ENCODE data around the gene RHCE. TPM values are rescaled to one million over a fixed set of nuclear protein-coding genes. Genes with fewer than 3 reads are reported as not detected.
"Not testable (repeated sequence)": the region's sequence is repeated elsewhere in the genome, so short reads cannot be mapped to it uniquely, and the experiment has no call there.

RHCE gene
- total RNA-seq, 1 experiment from 2014 or later: not detected

DNA sequence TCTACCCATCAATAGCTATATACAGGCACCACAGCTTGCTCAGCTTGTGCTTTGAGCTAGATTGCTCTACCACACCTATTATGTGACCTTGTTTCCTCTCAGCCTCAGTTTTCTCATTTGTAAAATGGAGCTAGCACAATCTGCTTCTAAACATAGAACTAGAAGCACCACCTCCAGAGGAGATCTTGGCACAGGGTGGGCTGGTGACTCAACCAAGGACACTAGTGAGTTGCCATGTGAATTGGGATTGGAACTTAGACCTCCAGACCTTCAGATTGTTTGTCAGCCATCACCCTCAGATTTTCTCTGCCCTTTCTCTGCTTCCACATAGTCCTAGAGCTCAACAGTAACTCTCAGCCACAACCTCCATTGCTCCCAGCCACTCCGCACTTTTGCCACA lies 7.1 kb upstream of the RHCE start:
- no peaks in the 10 kb centered on the region for H3K36me3 ChIP-seq (ENCODE audit: insufficient read depth, low read length, poor library complexity, severe bottlenecking)
- peaks cover 10% of the 10 kb centered on the region for H3K4me1 ChIP-seq (ENCODE audit: insufficient read depth, low read length, poor library complexity, severe bottlenecking)
- ChIA-PET CTCF (no interaction called here), POLR2A (ENCODE audit: low non-redundant PET) (interaction anchor here (0.6 kb wide), 1 partner anchor 10 kb away, joined by 3 read pairs; no protein-coding TSS in a partner anchor)
- no peaks in the 10 kb centered on the region for H3K27me3 ChIP-seq (replicated peaks; ENCODE audit: insufficient read depth, low read depth, low read length, poor library complexity)
- BruUV-seq (replicated peaks): no TSS peak
- H3K4me3 ChIP-seq (ENCODE audit: low read depth, low read length, poor library complexity, severe bottlenecking): no peak overlapping the region
- no peaks in the 10 kb centered on the region for H3K9me3 ChIP-seq (ENCODE audit: low read depth, low read length, poor library complexity, severe bottlenecking)
- intact Hi-C loops (cut with micrococcal nuclease; ENCODE audit: unreplicated experiment): no loop called here
- TF ChIP-seq, protein P1, sequence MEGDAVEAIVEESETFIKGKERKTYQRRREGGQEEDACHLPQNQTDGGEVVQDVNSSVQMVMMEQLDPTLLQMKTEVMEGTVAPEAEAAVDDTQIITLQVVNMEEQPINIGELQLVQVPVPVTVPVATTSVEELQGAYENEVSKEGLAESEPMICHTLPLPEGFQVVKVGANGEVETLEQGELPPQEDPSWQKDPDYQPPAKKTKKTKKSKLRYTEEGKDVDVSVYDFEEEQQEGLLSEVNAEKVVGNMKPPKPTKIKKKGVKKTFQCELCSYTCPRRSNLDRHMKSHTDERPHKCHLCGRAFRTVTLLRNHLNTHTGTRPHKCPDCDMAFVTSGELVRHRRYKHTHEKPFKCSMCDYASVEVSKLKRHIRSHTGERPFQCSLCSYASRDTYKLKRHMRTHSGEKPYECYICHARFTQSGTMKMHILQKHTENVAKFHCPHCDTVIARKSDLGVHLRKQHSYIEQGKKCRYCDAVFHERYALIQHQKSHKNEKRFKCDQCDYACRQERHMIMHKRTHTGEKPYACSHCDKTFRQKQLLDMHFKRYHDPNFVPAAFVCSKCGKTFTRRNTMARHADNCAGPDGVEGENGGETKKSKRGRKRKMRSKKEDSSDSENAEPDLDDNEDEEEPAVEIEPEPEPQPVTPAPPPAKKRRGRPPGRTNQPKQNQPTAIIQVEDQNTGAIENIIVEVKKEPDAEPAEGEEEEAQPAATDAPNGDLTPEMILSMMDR (conservative IDR thresholded peaks at IDR 0.05; ENCODE audit: low read depth, low read length): no peak
- no peak for TF ChIP-seq EZH2 (IDR thresholded peaks at IDR 0.05; ENCODE audit: borderline replicate concordance, low read depth, low read length, poor library complexity, severe bottlenecking)
- DNase-seq (ENCODE audit: low spot score): no peak
- H3K27ac ChIP-seq (ENCODE audit: low read depth, low read length, poor library complexity, severe bottlenecking): no peak overlapping the region

DNA sequence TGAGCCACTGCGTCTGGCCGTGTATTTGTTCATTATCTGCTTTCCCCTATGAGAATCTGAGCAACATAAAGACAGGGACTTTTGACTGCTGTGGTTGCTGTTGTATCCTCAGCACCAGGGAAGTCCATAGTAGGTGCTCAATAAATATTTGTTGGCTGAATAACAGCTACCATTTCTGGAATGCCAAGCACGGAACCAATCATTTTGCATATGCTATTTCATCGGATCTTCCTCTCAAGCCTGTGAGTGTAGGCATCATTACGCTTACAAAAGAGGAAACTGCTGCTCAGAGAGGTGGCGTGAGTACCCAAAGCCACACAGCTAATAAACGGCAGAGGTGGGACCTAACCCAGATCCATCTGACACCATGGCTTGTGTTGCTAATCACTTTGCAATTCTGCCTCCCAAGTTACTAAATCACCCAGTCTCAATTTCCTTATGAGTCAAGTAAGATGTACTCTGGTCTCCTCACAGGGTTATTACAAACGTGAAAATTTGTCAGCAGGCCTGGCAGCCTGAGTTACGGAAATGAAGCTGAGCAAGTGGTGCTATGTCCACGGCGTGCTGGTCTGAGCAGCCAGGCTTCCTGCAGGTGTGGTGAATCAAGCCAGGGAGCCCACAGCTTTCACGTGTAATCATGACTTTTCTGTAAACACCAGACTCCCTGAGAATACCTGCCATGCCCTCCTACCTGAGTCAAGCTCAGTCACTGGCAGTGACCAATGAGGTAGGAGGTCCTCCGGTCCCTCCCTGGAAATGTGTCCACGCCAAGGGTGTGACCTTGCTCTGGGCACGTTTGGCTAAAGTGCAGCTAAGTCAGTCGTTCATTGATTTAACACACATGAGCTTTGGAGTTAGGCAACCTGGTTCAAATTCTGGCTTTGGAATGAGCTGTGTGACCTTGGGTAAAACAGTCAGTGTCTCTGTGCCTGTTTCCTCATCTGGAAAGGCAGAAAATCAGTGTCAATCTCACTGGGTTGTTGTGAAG lies 4.8 kb upstream of the RHCE start:
- POLR2A ChIA-PET (ENCODE audit: low non-redundant PET): no interaction called here
- no TSS peak for BruUV-seq (replicated peaks)
- DNase-seq (ENCODE audit: low spot score): no peak
- TF ChIP-seq, protein P1 (conservative IDR thresholded peaks at IDR 0.05; ENCODE audit: low read depth, low read length): no peak
- TF ChIP-seq EZH2 (IDR thresholded peaks at IDR 0.05; ENCODE audit: borderline replicate concordance, low read depth, low read length, poor library complexity, severe bottlenecking): no peak
- H3K4me3 ChIP-seq (ENCODE audit: low read depth, low read length, poor library complexity, severe bottlenecking): no peak overlapping the region
- intact Hi-C loops (cut with micrococcal nuclease; ENCODE audit: unreplicated experiment): no loop called here
- CTCF ChIA-PET: no interaction called here
- no peaks in the 10 kb centered on the region for H3K4me1 ChIP-seq (ENCODE audit: insufficient read depth, low read length, poor library complexity, severe bottlenecking)
- no peaks in the 10 kb centered on the region for H3K9me3 ChIP-seq (ENCODE audit: low read depth, low read length, poor library complexity, severe bottlenecking)
- no peaks in the 10 kb centered on the region for H3K27me3 ChIP-seq (replicated peaks; ENCODE audit: insufficient read depth, low read depth, low read length, poor library complexity)
- H3K36me3 ChIP-seq (ENCODE audit: insufficient read depth, low read length, poor library complexity, severe bottlenecking): no peaks in the 10 kb centered on the region
- no peak overlapping the region for H3K27ac ChIP-seq (ENCODE audit: low read depth, low read length, poor library complexity, severe bottlenecking)

DNA sequence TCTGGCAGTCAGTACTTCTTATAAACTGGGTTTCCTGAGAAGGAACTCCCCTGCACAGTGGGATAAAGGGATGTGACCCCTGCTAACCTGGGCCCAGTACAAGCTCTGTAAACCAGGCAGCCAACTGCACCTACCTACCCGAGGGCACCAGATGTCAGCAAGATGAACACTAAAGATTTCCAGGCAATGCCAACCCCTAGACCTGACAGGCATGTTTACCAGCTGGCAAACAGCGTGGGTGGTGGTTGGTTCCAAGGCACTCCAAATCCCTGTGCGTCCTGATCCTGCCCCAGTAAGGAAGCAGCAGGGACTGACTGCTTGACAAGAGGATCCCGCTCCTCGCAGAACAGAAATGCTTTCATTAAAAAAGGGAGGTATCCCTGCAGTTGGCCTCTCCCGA lies 2.6 kb upstream of the RHCE start:
- H3K4me3 ChIP-seq (ENCODE audit: low read depth, low read length, poor library complexity, severe bottlenecking); POLR2A ChIA-PET (ENCODE audit: low non-redundant PET); BruUV-seq (replicated peaks); intact Hi-C loops (cut with micrococcal nuclease; ENCODE audit: unreplicated experiment); CTCF ChIA-PET; H3K4me1 ChIP-seq (ENCODE audit: insufficient read depth, low read length, poor library complexity, severe bottlenecking); H3K36me3 ChIP-seq (ENCODE audit: insufficient read depth, low read length, poor library complexity, severe bottlenecking); H3K27me3 ChIP-seq (replicated peaks; ENCODE audit: insufficient read depth, low read depth, low read length, poor library complexity); H3K27ac ChIP-seq (ENCODE audit: low read depth, low read length, poor library complexity, severe bottlenecking); DNase-seq (ENCODE audit: low spot score); H3K9me3 ChIP-seq (ENCODE audit: low read depth, low read length, poor library complexity, severe bottlenecking): not testable (repeated sequence)

DNA sequence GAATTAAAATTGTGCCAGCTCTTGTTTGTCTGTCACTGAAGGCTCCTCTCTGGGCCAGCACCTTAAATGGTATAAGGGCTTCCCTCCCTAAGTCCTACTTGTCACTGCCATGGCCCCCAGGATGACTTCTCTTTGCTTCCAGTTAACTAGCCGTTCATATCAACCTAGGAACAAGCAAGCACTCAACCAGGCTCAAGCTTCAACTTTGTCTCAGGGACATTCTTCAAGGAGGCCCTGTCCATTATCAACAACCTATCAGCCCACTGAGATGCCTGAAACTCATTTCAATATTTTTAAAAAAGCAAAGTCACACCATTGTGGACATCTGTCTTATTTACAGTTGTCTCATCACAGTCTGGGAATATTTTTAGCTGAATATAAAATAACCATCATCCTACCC lies 1.3 kb downstream of the RHCE start:
- intact Hi-C loops (cut with micrococcal nuclease; ENCODE audit: unreplicated experiment); H3K4me1 ChIP-seq (ENCODE audit: insufficient read depth, low read length, poor library complexity, severe bottlenecking); DNase-seq (ENCODE audit: low spot score); BruUV-seq (replicated peaks); H3K36me3 ChIP-seq (ENCODE audit: insufficient read depth, low read length, poor library complexity, severe bottlenecking); CTCF ChIA-PET; POLR2A ChIA-PET (ENCODE audit: low non-redundant PET); H3K4me3 ChIP-seq (ENCODE audit: low read depth, low read length, poor library complexity, severe bottlenecking); H3K27me3 ChIP-seq (replicated peaks; ENCODE audit: insufficient read depth, low read depth, low read length, poor library complexity); H3K9me3 ChIP-seq (ENCODE audit: low read depth, low read length, poor library complexity, severe bottlenecking); H3K27ac ChIP-seq (ENCODE audit: low read depth, low read length, poor library complexity, severe bottlenecking): not testable (repeated sequence)

DNA sequence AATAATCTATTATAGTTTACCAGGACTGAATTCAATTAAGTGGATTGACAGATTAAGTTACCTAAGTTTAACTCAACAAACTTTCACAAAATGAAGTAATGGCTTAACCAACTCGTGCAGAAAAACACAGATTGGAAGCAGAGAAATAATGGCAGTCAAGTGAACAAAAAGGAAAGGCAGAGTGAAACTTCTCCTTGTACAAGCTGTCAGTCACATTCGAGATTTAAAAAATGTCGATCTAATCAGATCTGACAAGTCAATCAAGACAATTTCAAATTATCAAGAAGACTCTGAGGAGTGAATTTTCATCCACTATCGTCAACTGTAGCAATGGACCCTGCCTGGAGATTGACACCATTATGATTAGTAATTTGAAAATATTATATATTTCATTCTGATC lies 3.3 kb downstream of the RHCE start:
- intact Hi-C loops (cut with micrococcal nuclease; ENCODE audit: unreplicated experiment); H3K27me3 ChIP-seq (replicated peaks; ENCODE audit: insufficient read depth, low read depth, low read length, poor library complexity); H3K27ac ChIP-seq (ENCODE audit: low read depth, low read length, poor library complexity, severe bottlenecking); POLR2A ChIA-PET (ENCODE audit: low non-redundant PET); DNase-seq (ENCODE audit: low spot score); H3K36me3 ChIP-seq (ENCODE audit: insufficient read depth, low read length, poor library complexity, severe bottlenecking); H3K4me1 ChIP-seq (ENCODE audit: insufficient read depth, low read length, poor library complexity, severe bottlenecking); CTCF ChIA-PET; BruUV-seq (replicated peaks); H3K9me3 ChIP-seq (ENCODE audit: low read depth, low read length, poor library complexity, severe bottlenecking); H3K4me3 ChIP-seq (ENCODE audit: low read depth, low read length, poor library complexity, severe bottlenecking): not testable (repeated sequence)

DNA sequence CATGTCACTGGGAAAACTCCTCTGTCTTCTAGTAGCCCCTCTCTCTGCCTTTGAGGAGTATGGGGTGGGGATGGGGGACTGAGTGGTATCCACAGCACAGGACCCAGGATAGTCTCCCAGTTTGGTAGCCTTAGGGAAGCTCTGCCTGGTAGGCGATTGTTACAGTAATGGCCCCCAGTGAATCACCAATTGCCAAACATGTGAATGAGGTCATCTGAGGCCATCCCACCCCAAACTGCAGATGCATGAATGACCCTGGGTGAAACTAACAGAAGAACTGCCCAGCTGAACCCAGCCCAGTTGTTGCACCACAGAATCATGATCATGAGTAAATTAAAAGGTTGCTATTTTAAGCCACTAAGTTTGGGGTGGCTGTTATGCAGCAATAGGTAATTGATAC lies 6.0 kb downstream of the RHCE start:
- intact Hi-C loops (cut with micrococcal nuclease; ENCODE audit: unreplicated experiment); H3K27ac ChIP-seq (ENCODE audit: low read depth, low read length, poor library complexity, severe bottlenecking); CTCF ChIA-PET; H3K36me3 ChIP-seq (ENCODE audit: insufficient read depth, low read length, poor library complexity, severe bottlenecking); H3K9me3 ChIP-seq (ENCODE audit: low read depth, low read length, poor library complexity, severe bottlenecking); H3K4me3 ChIP-seq (ENCODE audit: low read depth, low read length, poor library complexity, severe bottlenecking); DNase-seq (ENCODE audit: low spot score); H3K27me3 ChIP-seq (replicated peaks; ENCODE audit: insufficient read depth, low read depth, low read length, poor library complexity); POLR2A ChIA-PET (ENCODE audit: low non-redundant PET); BruUV-seq (replicated peaks); H3K4me1 ChIP-seq (ENCODE audit: insufficient read depth, low read length, poor library complexity, severe bottlenecking): not testable (repeated sequence)

Measured in A673 (cell line).